ENCODE measurements around the gene GRM7. TPM values are rescaled to one million over a fixed set of nuclear protein-coding genes. Genes with fewer than 3 reads are reported as not detected.

The GRM7 gene
- total RNA-seq, 2 experiments from 2014 or later: not detected

- Histone ChIP-seq H3K27me3 (ENCODE audit: control insufficient read depth in 1 of 2, insufficient read depth in 2 of 2, low read length in 2 of 2) (no peaks in the 10 kb centered on the region), H3K4me1 (ENCODE audit: insufficient read depth, low read length) (no peaks in the 10 kb centered on the region), H3K9me3 (ENCODE audit: control insufficient read depth in 1 of 2, insufficient read depth in 1 of 2, low read length in 2 of 2) (no peaks in the 10 kb centered on the region), H3K4me3 (ENCODE audit: low read length) (no peak overlapping the region), H3K36me3 (ENCODE audit: insufficient read depth, low read length) (no peaks in the 10 kb centered on the region), H3K27ac (ENCODE audit: low read depth in 1 of 2, low read length in 2 of 2) (no peak overlapping the region)
- ChIA-PET POLR2A (no interaction called here), CTCF (no interaction called here)
- DNase-seq (no peak), ATAC-seq (ENCODE audit: poor library complexity) (no peak)
- Mint-ChIP-seq H3K4me1 (ENCODE audit: low read depth) (no peaks in the 10 kb centered on the region), H3K4me3 (no peak overlapping the region), H3K9me3 (no peaks in the 10 kb centered on the region), H3K27me3 (no peaks in the 10 kb centered on the region), H3K36me3 (ENCODE audit: low read depth) (no peaks in the 10 kb centered on the region), H3K27ac (no peak overlapping the region)
- TF ChIP-seq, protein P1, sequence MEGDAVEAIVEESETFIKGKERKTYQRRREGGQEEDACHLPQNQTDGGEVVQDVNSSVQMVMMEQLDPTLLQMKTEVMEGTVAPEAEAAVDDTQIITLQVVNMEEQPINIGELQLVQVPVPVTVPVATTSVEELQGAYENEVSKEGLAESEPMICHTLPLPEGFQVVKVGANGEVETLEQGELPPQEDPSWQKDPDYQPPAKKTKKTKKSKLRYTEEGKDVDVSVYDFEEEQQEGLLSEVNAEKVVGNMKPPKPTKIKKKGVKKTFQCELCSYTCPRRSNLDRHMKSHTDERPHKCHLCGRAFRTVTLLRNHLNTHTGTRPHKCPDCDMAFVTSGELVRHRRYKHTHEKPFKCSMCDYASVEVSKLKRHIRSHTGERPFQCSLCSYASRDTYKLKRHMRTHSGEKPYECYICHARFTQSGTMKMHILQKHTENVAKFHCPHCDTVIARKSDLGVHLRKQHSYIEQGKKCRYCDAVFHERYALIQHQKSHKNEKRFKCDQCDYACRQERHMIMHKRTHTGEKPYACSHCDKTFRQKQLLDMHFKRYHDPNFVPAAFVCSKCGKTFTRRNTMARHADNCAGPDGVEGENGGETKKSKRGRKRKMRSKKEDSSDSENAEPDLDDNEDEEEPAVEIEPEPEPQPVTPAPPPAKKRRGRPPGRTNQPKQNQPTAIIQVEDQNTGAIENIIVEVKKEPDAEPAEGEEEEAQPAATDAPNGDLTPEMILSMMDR (IDR thresholded peaks at IDR 0.05): no peak
- intact Hi-C loops (cut with DNase I, micrococcal nuclease): no loop called here
Observed at GRCh38 chr3:7382293-7383010, 521.5 kb downstream of the GRM7 start.

DNA sequence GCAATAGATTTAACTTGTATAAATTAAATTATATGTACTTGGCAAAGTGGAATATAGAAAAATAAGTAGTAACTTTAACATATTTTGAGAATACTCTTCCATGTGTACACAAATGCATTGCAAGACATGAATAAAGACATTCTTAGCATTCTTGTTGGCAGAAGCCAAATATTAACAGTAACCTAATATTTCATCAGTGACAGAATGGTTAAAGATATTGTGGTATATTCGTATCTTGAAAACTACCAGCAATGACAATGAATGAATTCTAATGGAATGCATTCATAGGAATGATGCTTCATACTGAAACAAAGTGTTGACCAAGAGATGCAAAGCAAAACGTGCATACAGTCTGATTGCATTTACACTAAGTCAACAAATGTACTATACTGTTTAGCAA is 524.7 kb downstream of the GRM7 start:
- ChIA-PET CTCF (no interaction called here), POLR2A (no interaction called here)
- Histone ChIP-seq H3K36me3 (ENCODE audit: insufficient read depth, low read length) (no peaks in the 10 kb centered on the region), H3K4me3 (ENCODE audit: low read length) (no peak overlapping the region), H3K9me3 (ENCODE audit: control insufficient read depth in 1 of 2, insufficient read depth in 1 of 2, low read length in 2 of 2) (no peaks in the 10 kb centered on the region), H3K27ac (ENCODE audit: low read depth in 1 of 2, low read length in 2 of 2) (no peak overlapping the region), H3K4me1 (ENCODE audit: insufficient read depth, low read length) (no peaks in the 10 kb centered on the region), H3K27me3 (ENCODE audit: control insufficient read depth in 1 of 2, insufficient read depth in 2 of 2, low read length in 2 of 2) (no peaks in the 10 kb centered on the region)
- H3K36me3 Mint-ChIP-seq (ENCODE audit: low read depth): no peaks in the 10 kb centered on the region
- no peak for DNase-seq
- no peak overlapping the region for H3K4me3 Mint-ChIP-seq
- peaks cover 3% of the 10 kb centered on the region for H3K9me3 Mint-ChIP-seq
- TF ChIP-seq, protein P1 (IDR thresholded peaks at IDR 0.05): no peak
- H3K27ac Mint-ChIP-seq: no peak overlapping the region
- intact Hi-C loops (cut with DNase I, micrococcal nuclease): no loop called here
- H3K27me3 Mint-ChIP-seq: no peaks in the 10 kb centered on the region
- no peaks in the 10 kb centered on the region for H3K4me1 Mint-ChIP-seq (ENCODE audit: low read depth)
- ATAC-seq (ENCODE audit: poor library complexity): no peak

DNA sequence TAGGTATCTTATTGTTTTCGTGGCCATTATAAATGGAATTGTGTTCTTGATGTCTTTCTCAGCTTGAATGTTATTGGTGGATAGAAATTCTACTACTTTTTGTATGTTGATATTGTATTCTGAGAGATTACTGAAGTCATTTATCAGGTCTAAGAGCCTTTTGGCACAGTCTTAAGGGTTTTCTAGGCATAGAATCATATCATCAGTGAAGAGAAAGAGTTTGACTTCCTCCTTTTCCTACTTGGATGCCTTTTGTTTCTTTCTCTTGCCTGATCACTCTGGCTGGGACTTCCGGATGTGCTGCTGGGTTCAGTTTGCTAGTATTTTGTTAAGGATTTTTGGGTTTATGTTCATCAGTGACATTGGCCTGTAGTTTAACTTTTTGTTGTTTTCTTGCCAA is 527.1 kb downstream of the GRM7 start:
- ChIA-PET CTCF (no interaction called here), POLR2A (no interaction called here)
- Histone ChIP-seq H3K27ac (ENCODE audit: low read depth in 1 of 2, low read length in 2 of 2) (no peak overlapping the region), H3K4me1 (ENCODE audit: insufficient read depth, low read length) (no peaks in the 10 kb centered on the region), H3K36me3 (ENCODE audit: insufficient read depth, low read length) (no peaks in the 10 kb centered on the region), H3K27me3 (ENCODE audit: control insufficient read depth in 1 of 2, insufficient read depth in 2 of 2, low read length in 2 of 2) (no peaks in the 10 kb centered on the region), H3K4me3 (ENCODE audit: low read length) (no peak overlapping the region), H3K9me3 (ENCODE audit: control insufficient read depth in 1 of 2, insufficient read depth in 1 of 2, low read length in 2 of 2) (peaks cover 0 to 10% of the 10 kb centered on the region in 2 experiments)
- Mint-ChIP-seq H3K27ac (no peak overlapping the region), H3K4me3 (no peak overlapping the region), H3K27me3 (no peaks in the 10 kb centered on the region), H3K9me3 (peaks cover 3% of the 10 kb centered on the region), H3K4me1 (ENCODE audit: low read depth) (no peaks in the 10 kb centered on the region), H3K36me3 (ENCODE audit: low read depth) (no peaks in the 10 kb centered on the region)
- no peak for ATAC-seq (ENCODE audit: poor library complexity)
- TF ChIP-seq, protein P1 (IDR thresholded peaks at IDR 0.05): no peak
- no peak for DNase-seq
- intact Hi-C loops (cut with DNase I, micrococcal nuclease): no loop called here
